ENCODE results near the gene ASPHD2. TPM values are rescaled to one million over a fixed set of nuclear protein-coding genes. Genes with fewer than 3 reads are reported as not detected.

Gene ASPHD2
- total and polyA plus RNA-seq, 2 of the 13 experiments (the other 11 are each of a cell fraction or from before 2014, with no cell fraction given): 0.04 TPM

DNA sequence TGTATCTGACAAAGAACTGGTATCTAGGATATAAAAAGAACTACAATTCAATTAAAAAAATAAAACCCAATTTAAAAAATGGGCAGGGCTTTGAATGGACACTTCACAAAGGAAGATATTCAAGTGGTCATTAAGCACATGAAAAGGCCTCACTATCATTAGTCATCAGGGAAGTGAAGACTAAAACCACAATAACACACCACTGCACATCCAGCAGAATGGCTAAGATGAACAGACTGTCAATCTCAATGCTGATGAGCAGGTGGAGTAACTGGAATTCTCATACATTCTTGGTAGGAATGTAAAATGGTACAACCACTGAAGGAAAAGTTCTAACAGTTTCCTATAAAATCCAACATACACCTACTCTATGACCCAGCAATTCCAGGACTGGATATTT is 45.6 kb downstream of the ASPHD2 start:
- Histone ChIP-seq H3K9ac (ENCODE audit: insufficient read depth, low read depth, low read length) (no peak overlapping the region), H4K20me1 (ENCODE audit: insufficient read depth, low read length) (no peaks in the 10 kb centered on the region), H3K4me1 (ENCODE audit: insufficient read depth, low read length) (peaks cover 32% of the 10 kb centered on the region), H3K9me3 (ENCODE audit: low read length) (no peaks in the 10 kb centered on the region), H3K36me3 (replicated peaks in 1 of 2; ENCODE audit: control insufficient read depth in 1 of 2, insufficient read depth in 2 of 2, low read length in 2 of 2) (peaks cover 19 to 66% of the 10 kb centered on the region in 2 experiments), H3K27ac (ENCODE audit: extremely low read length, insufficient read depth, low read length) (no peak overlapping the region), H3K27me3 (ENCODE audit: control insufficient read depth in 1 of 2, insufficient read depth in 2 of 2, low read length in 2 of 2) (no peaks in the 10 kb centered on the region), H2AFZ (ENCODE audit: low read length) (no peak overlapping the region), H3K4me3 (replicated peaks in 1 of 3; ENCODE audit: insufficient read depth in 1 of 3, low read depth in 2 of 3, low read length in 3 of 3) (no peak overlapping the region), H3K79me2 (ENCODE audit: insufficient read depth, low read length) (peaks cover 47% of the 10 kb centered on the region), H3K4me2 (ENCODE audit: low read depth, low read length) (no peak overlapping the region)
- TF ChIP-seq SETDB1 (CRISPR knock-in tag; IDR thresholded peaks at IDR 0.05; ENCODE audit: borderline replicate concordance): no peak
- TF ChIP-seq, protein P1, sequence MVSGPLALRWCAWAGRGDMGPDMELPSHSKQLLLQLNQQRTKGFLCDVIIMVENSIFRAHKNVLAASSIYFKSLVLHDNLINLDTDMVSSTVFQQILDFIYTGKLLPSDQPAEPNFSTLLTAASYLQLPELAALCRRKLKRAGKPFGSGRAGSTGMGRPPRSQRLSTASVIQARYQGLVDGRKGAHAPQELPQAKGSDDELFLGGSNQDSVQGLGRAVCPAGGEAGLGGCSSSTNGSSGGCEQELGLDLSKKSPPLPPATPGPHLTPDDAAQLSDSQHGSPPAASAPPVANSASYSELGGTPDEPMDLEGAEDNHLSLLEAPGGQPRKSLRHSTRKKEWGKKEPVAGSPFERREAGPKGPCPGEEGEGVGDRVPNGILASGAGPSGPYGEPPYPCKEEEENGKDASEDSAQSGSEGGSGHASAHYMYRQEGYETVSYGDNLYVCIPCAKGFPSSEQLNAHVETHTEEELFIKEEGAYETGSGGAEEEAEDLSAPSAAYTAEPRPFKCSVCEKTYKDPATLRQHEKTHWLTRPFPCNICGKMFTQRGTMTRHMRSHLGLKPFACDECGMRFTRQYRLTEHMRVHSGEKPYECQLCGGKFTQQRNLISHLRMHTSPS (CRISPR knock-in tag; IDR thresholded peaks at IDR 0.05; ENCODE audit: low read depth): no peak
- no peak for TF ChIP-seq KAT8 (CRISPR knock-in tag; IDR thresholded peaks at IDR 0.05)
- TF ChIP-seq BHLHE40 (IDR thresholded peaks at IDR 0.05; ENCODE audit: low read length): no peak
- TF ChIP-seq, protein P2, sequence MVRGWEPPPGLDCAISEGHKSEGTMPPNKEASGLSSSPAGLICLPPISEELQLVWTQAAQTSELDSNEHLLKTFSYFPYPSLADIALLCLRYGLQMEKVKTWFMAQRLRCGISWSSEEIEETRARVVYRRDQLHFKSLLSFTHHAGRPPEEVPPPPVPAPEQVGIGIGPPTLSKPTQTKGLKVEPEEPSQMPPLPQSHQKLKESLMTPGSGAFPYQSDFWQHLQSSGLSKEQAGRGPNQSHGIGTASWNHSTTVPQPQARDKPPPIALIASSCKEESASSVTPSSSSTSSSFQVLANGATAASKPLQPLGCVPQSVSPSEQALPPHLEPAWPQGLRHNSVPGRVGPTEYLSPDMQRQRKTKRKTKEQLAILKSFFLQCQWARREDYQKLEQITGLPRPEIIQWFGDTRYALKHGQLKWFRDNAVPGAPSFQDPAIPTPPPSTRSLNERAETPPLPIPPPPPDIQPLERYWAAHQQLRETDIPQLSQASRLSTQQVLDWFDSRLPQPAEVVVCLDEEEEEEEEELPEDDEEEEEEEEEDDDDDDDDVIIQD (CRISPR knock-in tag; IDR thresholded peaks at IDR 0.05; ENCODE audit: low read depth): no peak
- no peak for TF ChIP-seq MEIS1 (CRISPR knock-in tag; IDR thresholded peaks at IDR 0.05; ENCODE audit: borderline replicate concordance)
- TF ChIP-seq NR2F6 (IDR thresholded peaks at IDR 0.05): no peak
- TF ChIP-seq NR2F6 (CRISPR knock-in tag; IDR thresholded peaks at IDR 0.05): no peak
- ATAC-seq: no peak
- no TSS peak for BruUV-seq (replicated peaks)
- in situ Hi-C loops (cut with HindIII; ENCODE audit: extremely low pct_ligation_motif_present, low pct_unique_long_range_greater_than_20kb): no loop called here
- DNase-seq (ENCODE audit: low spot score): no peak
- intact Hi-C loops (cut with micrococcal nuclease; ENCODE audit: unreplicated experiment): loop anchor here (5.0 kb wide), 1 partner anchor 38 kb away; the partner anchor contains the start of gene TFIP11
- no peak for FAIRE-seq
- CTCF ChIA-PET (ENCODE audit: low intra/inter-chr PET ratio, low total read pairs): no interaction called here
- POLR2A ChIA-PET: no interaction called here

All from HepG2 (cell line).